HG03469 (cell line): ENCODE results near the gene CAMK4.
"Not testable (repeated sequence)": the region's sequence is repeated elsewhere in the genome, so short reads cannot be mapped to it uniquely, and the experiment has no call there.

ENCODE experiments used
- ATAC-seq: cut with Tn5 transposase; IDR thresholded peaks from one replicate; pipeline ENCODE4 v1.9.1; 2021; ENCODE audit warnings: mild to moderate bottlenecking, moderate library complexity, moderate number of reproducible peaks; ENCODE audit not compliant: unreplicated experiment

Gene CAMK4

DNA sequence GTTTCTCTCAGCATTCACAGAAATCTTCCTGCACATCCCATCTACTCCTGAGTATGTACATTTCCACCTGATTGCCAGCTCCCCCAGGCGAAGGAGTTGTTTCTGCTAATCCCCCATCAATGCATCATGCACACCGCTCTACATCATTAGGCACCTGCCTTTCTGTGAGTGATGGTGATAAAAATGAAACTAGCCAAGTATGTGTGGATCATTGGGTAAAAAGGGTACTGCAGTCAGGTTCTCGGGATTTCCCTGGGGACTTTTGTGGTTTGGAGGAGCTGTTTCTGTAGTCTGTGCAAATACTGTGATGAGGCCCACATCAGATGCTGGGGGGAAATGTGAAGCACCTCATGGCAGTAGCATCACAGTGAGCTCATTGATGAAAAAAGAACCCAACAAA lies 30.4 kb downstream of the CAMK4 start:
- ATAC-seq = peak; percentile 80

DNA sequence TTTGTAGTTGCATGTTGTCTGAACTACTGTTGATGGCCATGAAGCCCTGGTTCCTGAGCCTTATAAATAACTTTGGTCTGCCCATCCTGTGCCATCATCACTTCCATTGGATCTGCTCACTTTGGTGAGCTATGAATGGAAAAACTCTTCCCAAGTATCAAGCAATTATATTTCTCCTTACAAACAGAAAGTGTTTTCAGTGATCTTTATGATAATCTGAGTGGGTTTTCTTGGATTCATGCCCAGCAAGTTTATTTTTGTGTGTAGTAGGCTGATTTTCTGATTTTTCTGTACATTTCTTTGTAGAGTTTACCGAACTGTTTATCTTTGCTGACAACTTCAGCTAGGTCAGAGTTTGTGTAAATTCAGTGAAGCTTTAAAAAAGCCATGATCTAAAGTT lies 31.0 kb downstream of the CAMK4 start:
- ATAC-seq = no peak

DNA sequence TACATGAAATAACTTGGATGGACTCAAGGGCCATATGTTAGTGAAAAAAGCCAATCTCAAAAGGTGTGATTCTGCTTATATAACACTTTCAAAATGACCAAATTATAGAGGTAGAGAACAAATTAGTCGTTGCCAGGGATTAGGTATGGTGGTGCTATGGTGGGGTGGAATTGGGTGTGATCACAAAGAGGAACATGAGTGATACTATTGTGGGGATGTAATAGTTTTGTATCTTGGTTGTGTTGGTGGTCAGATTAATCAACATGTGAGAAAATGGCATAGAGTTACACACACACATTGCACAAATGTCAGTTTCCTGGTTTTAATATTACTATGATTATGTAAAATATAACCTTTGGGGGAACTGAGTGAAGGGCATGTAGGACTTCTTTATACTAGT lies 31.9 kb downstream of the CAMK4 start:
- ATAC-seq = no peak

DNA sequence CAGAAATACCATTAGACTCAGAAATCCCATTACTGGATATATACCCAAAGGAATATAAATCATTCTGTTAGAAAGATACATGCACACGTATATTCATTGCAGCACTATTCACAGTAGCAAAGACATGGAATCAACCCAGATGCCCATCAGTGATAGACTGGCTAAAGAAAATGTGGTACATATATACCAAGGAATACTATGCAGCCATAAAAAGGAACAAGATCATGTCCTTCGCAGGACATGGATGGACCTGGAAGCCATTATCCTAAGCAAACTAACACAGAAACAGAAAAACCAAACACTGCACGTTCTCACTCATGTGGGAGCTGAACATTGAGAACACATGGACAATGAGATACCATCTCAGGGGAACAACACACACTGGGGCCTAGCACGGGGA lies 33.4 kb downstream of the CAMK4 start:
- ATAC-seq = not testable (repeated sequence)

DNA sequence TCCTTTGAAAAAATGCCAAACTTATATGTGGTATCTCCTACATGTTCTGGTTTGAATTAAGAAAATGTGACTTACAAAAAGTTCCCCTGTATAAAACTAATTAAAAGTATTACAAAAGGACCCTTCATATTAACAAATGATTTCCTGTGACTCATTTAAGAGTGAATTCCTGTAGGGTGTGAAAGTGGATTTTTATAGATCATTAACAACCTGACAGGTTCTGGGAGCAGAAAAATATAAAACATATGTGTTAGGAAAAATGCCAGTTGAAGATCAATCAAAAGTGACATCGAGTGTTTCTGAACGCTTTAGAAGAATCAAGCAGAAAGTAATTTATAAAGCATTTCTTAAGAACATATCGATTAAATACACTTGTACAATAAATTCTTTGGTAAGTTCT lies 35.5 kb downstream of the CAMK4 start:
- ATAC-seq = no peak

DNA sequence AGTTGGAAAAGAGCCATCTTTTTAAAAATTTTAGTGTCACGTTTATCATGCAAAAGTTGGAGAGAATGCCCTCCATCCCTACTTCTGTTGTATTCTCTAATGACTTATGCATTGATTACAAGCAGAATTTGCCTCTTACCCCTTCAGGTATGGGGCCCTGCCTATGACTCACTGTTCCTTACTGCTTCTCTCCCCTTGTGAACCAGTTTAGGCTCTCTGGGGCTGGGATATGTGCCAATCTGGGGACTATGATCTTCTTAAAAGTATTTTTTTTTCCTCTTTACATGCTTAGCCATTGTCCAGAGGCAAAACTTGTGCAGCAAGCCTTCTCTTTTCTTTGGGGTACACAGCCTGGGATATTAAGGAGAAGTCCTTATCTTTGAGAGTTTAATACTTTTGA lies 37.4 kb downstream of the CAMK4 start:
- ATAC-seq = no peak

DNA sequence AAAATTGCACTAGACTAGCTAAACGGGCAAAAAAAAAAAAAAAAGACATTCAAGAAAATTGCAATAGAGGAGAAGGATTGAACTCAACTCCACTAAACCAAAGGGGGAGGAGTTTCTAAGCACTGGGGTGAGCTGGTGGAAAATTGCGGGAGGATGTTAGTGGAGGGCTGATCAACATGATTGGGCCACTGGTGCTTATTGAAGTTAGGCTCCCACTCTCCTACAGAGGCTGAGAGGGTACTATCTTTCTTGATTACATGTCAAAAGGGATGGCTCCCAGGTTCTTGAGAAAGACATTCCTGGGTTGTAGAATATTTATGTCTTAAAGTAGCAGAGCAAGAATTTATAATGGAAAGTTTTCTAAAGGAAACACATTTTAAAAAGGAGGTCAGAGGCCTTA lies 38.0 kb downstream of the CAMK4 start:
- no peak for ATAC-seq

DNA sequence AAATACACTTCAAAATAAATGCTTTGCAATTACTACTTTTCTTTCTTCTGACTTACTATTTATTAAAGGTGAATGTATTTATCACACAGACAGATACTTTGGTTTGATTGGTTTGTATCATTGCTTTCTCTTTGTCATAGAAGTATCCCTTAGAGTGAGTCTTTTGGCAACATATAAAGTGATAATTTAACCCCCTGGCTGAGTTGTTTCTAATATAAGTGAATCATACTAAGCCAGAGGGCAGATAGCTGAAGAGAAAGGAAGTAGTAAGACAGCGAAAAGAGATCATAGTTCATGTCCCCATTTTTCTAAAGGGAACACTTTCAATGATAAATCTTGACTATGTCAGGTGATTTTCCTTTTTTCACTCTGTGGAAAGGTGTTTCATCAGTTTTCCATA lies 38.6 kb downstream of the CAMK4 start:
- no peak for ATAC-seq

DNA sequence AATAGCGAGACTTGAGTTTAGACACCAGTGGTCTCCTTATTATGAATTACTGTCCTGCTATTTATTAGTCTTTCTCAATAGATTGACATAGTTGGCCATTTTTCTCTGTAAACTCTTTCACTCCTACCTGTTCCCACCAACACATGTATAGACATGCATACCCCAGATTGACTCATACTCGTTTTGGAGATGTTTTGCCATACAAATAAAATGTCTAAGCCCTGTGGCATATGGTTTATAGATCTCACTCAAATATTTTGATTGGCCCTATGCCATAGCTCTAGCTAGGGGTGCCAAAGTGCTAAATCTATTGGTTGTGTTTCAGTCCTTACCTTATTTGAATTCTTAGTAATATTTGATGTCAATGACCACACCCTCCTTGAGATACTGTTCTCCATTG lies 42.3 kb downstream of the CAMK4 start:
- ATAC-seq = no peak

DNA sequence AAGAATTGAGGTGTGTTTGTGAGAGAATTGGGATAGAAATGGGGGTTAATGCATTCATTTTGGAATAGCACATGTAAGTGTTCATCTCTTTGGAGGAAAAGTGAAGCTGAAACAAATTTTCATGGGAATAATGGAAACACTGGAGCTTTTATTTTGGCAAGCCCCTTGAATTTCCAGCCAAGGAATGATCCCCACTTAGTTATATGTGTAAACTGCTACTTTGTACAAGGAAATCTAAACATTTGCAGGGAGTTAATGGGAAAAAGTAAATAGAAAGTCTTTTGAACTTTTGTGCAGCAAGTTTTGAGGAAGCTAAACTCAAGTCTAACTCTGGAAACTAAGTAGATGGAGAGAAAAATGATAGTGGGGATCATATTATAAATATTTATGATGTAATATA lies 44.1 kb downstream of the CAMK4 start:
- no peak for ATAC-seq

DNA sequence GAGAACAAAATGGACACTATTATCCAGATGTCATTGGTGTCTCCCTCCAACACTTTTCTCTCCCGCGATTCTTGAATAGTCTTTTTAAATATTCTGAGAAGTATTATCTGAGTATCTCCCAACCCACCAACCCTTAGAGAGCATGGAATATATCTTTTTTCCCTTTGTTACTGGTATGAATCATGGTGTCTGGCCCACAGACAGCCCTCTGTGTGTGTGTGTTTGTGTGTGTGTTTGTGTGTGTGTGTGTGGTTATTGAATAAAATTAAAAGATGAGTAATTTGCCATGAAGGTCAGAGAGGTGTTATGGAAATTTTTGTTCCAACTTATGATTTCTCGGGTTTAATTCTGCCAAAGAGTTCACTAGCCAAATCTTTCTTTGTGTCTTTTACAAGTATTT lies 47.7 kb downstream of the CAMK4 start:
- ATAC-seq = no peak

DNA sequence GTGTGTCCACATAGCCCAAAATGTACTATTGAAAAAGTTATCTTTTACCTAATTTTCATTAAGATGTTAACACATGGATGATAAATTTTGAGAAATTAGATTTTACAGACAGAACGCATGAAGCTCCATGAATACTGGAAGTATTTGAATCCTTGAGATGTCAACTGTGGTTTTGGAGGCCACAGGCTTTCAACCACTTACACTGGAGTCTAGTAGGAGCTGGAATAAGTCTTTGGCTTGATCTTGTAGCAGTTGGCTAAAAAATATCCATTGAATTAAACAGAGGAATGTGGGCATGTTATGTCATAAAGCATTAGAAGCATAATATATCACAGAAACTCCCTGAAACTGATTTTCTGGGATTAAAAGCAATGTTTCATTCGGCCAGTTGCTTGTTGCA lies 52.9 kb downstream of the CAMK4 start:
- ATAC-seq = no peak

DNA sequence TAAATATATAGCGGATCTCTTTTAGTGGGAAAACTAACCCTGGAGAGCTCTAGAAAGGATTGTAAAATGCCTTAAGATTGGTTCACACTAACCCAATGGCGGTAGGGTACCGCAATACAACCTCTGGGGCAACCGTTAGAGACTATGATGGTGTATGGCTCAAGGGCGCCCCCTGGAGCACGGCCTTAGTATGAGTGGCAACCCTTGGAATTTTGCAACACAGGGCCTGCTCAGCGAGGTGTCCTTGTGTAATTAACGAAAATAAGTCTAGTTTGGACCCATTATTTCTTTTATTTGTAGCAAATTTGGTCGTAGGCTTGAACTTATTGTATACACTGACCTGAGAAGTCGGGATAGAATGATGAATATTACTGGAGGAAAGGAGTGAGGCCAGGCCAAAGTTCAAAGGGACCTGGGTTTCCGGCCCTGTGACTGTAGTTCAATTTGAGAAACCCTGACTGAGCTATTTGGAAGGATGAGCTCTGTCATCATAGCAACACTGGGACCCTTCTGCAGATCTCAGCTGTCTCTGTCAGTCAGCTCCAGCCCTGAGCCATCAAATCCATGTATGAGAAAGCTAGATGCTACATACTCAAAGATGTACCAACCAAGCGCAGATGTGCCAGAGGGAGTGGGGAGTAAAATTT lies 54.8 kb downstream of the CAMK4 start:
- peak; percentile 74 for ATAC-seq

DNA sequence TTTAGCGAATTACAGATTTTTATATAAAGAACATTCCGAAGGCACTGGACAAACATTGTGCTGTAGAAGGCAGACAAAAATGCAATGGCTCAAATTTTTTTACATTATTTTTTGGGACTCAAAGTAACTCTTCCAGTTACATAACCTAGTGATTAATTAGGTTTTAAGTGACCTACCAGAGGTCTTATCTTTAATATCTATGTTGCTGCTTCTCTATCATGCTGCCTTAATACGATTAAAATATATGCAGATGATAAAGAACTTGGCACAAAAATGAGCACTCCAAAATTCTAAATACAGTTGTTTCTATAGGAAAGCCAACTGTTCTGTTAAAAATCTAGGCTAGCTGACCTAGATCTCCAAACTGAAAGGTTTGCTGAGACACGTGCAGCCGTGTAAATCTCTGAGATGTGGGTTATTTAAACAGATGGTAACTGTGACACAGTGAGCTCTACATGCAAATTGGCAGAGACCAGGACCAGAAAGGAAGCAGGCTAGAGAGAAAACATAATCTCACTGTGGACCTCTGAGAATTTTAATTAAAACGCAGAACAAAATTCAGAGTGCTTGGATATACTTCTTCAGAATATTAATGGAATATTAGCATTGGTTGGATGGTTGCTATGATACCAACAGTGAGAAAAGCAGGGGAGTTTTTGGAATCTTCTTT lies 56.2 kb downstream of the CAMK4 start:
- ATAC-seq = no peak

DNA sequence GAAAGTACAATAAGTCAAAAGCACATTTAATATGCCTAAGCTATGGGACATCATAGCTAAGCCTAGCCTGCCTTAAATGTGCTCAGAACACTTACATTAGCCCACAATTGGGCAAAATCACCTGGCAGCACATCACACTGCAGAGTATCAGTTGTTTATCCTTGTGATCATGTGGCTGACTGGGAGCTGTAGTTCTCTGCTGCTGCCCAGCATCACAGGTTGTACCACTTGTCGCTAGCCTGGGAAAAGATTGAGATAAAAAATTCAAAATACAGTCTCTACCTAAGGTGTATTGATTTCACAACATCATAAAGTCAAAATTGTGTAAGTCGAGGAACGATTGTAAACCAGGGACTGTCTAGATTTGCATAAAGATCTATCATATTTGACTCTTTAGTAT lies 58.6 kb downstream of the CAMK4 start:
- ATAC-seq = no peak

DNA sequence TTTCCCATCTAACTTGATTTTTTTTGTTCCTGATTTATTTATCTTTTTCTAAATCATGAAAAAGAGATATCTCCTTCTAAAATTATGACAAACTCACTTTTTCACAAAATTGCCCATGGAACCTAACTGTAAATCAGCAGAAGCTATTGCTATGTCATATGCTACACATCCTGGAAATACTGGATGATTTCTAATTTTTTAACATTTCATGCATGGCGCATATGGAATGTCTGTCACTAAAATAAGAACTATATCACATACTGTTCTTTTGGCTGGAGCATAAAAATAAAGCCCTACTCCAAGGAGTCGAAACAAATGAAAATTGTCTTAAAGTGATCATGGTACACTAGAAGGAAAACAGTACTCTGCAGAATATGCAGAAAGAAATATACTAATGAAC lies 60.6 kb downstream of the CAMK4 start:
- no peak for ATAC-seq

DNA sequence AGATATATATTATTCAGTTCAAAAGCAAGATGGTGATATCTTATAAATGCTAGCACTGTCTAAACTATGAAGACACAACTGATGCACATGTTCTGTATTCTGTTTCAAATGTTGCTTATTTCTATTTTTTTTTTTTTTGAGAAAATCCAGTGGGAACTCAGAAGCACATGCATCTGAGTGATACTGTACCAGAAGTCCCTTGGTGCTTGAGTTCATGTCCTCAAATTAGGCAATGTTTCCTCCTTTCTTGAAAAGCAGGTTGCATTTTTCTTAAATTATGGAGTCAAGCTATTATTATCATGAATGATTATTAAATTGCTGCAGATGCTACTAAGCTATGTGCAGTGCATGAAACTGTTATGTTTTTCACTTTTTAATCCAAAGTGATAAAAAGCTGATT lies 70.4 kb downstream of the CAMK4 start:
- ATAC-seq = no peak

DNA sequence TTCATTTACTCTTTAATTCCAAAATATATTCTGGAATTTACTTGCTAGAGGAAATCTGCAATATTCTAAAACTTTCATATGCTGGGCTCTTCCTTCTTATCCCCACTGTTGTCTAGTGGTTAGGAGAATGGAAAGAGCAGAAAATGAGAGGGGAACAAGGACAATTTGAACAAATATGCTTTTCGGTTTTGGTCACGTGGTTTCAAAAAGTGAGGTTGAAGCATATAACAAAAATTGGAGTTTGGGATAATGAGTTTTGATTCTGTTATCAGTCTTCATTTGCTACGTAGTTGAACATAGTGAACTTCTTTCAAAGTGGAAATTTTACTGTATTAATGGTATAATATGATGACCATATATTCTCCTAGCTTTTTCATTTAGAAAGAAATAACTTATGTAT lies 71.5 kb downstream of the CAMK4 start:
- ATAC-seq = no peak

DNA sequence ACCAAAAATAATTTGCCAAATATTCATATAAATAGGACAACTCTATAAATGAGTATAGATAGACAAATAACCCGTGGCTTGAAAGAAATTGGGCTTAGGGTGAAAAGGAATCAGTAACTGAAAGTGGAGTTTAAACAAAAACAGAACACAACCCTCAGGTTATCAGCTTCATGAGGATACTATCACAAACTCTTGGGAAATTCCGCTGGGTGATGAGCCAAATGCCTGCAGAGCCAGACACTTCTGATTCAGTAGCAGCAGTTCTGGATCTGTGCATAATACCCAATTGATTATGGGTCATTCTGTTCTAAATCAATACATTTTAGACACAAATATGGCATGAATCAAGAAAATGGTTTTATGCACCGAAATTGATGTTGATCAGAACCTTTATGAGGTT lies 72.4 kb downstream of the CAMK4 start:
- ATAC-seq = no peak

DNA sequence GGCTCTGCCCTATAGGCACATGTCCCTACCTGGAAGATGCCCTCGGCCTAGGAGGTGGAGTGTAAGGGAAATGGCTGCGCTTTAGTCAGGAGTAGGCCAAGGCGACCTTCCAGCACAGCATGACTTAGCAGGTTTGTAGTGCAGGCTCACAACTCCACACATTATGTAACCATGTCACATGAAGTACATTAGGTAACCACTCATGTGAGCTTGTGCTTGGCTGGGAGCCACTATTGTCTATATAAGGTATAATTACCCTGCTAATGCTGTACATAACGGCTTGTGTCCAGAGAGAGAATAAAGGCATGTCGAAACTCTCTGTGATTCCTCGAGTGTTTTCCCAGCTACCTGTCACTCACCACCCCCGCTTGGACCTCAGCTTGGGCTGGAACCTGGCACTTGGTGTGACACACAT lies 74.9 kb downstream of the CAMK4 start:
- no peak for ATAC-seq

DNA sequence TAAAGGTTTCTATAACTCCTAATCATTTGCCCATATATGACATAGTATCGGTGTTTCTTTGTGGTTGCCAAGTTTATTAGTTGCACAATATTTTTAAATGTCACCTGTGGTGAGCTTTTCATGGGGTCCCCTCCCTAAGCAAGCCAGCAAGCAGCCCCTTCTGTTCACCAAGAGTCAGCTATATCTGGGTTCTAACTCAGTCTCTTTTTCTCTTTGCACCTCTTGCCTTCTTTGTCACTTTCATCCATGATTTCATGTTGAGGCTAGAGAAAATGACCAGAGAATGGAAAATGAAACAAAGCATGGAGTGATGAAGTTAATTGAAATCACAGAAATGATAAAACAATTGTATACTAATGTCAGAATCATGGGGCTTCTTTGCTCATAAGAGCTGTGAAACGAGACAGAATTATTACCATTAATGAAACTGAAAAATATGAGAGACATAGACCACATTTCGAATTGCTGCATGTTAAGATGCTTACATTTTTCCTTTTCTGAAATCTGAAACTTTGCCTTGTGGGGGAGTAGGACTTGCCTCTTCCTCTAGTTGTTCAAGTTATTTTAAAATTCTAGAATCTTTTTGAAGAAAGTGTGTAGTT lies 75.7 kb downstream of the CAMK4 start:
- no peak for ATAC-seq

DNA sequence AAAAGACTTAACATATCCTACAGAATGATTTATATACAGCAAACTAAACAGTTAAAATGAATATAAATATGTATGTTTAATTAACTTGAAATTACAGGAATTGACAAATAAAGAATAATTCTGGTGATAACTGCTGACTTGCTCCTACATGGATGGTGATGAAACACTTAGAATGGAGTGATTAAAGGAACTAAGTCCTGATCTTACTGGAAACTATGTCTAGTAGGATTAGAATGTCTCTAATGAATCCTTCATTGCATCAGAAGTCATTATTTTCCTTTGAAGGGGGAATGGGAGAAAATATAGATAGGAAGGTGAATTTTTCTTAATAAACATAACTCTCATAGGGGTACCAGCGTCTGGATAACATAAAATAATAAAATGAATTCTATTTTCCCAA lies 77.1 kb downstream of the CAMK4 start:
- ATAC-seq = no peak

DNA sequence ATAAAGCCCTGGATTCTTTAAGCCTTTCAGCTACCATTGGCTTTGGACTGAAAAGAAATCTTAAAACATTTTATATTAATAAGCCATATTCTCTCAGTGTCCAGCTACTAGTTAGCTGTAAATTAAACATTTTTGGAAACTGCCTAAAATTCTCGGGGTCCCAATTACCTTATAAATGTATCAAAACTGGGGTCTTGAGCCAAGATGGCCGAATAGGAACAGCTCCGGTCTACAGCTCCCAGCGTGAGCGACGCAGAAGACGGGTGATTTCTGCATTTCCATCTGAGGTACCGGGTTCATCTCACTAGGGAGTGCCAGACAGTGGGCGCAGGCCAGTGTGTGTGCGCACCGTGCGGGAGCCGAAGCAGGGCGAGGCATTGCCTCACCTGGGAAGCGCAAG lies 77.9 kb downstream of the CAMK4 start:
- ATAC-seq = not testable (repeated sequence)
